Measurements from ENCODE around the gene DUSP18.

DNA sequence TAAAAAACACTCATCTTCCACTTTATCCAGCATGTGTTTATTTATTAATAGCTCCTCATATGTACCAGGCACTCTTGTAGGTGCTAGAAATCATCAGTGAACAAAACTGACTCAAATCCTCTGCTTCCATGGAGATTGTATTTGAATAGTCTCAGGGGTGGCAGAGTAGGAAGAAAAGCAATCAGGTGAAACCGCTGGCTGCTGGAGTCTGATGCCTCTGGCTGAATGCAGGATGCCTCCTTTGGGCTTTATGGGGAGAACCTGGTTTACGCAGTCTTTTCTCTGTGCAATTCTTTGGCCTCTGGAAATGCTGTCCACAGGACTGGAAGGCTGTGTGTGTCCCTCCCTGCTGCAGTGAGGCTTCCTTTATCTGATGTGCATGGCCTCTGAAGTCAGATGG lies 14.2 kb upstream of the DUSP18 start:
- TF ChIP-seq, protein P1, sequence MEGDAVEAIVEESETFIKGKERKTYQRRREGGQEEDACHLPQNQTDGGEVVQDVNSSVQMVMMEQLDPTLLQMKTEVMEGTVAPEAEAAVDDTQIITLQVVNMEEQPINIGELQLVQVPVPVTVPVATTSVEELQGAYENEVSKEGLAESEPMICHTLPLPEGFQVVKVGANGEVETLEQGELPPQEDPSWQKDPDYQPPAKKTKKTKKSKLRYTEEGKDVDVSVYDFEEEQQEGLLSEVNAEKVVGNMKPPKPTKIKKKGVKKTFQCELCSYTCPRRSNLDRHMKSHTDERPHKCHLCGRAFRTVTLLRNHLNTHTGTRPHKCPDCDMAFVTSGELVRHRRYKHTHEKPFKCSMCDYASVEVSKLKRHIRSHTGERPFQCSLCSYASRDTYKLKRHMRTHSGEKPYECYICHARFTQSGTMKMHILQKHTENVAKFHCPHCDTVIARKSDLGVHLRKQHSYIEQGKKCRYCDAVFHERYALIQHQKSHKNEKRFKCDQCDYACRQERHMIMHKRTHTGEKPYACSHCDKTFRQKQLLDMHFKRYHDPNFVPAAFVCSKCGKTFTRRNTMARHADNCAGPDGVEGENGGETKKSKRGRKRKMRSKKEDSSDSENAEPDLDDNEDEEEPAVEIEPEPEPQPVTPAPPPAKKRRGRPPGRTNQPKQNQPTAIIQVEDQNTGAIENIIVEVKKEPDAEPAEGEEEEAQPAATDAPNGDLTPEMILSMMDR (IDR thresholded peaks at IDR 0.05; ENCODE audit: low read length): no peak
- no peak for TF ChIP-seq EZH2 (IDR thresholded peaks at IDR 0.05; ENCODE audit: borderline replicate concordance, low read length)
